ENCODE results near the gene CTSF. TPM values are rescaled to one million over a fixed set of nuclear protein-coding genes. Genes with fewer than 3 reads are reported as not detected.
A peak's percentile ranks its signal among the peaks of the same experiment; 100 is the strongest.

The CTSF gene
- total and polyA plus RNA-seq, 2 of the 13 experiments (the other 11 are each of a cell fraction or from before 2014, with no cell fraction given): not detected

- TF ChIP-seq FIP1L1 (IDR thresholded peaks at IDR 0.05; ENCODE audit: borderline replicate concordance, insufficient read depth, low read depth, low read length) (no peak), ZFY (CRISPR knock-in tag; IDR thresholded peaks at IDR 0.05) (peak; percentile 98), SNAI1 (CRISPR knock-in tag; IDR thresholded peaks at IDR 0.05; ENCODE audit: borderline replicate concordance) (no peak), RAD21 (CRISPR knock-in tag; IDR thresholded peaks at IDR 0.05) (peak; percentile 32; the same call in 1 of the 2 replicates), MAX (IDR thresholded peaks at IDR 0.05) (no peak; the same call in none of the 2 replicates), ZNF276 (CRISPR knock-in tag; IDR thresholded peaks at IDR 0.05; ENCODE audit: low read depth) (no peak), RNF2 (conservative IDR thresholded peaks at IDR 0.05; ENCODE audit: low read depth) (peak; percentile 65), MEF2D (CRISPR knock-in tag; IDR thresholded peaks at IDR 0.05) (no peak), ZKSCAN5 (CRISPR knock-in tag; IDR thresholded peaks at IDR 0.05) (no peak), ZNF530 (CRISPR knock-in tag; IDR thresholded peaks at IDR 0.05; ENCODE audit: low read depth) (no peak), ATF2 (CRISPR knock-in tag; IDR thresholded peaks at IDR 0.05) (no peak; the same call in 1 of the 2 replicates), ZNF329 (CRISPR knock-in tag; IDR thresholded peaks at IDR 0.05; ENCODE audit: low read depth) (no peak), ZBTB3 (CRISPR knock-in tag; IDR thresholded peaks at IDR 0.05; ENCODE audit: borderline replicate concordance, low read depth) (no peak), CENPT (CRISPR knock-in tag; IDR thresholded peaks at IDR 0.05; ENCODE audit: low read depth) (no peak), GABPA (IDR thresholded peaks at IDR 0.05; ENCODE audit: low read depth, low read length) (peak; percentile 41), GABPA (CRISPR knock-in tag; IDR thresholded peaks at IDR 0.05; ENCODE audit: low read depth) (peak; percentile 65), KDM1A (CRISPR knock-in tag; IDR thresholded peaks at IDR 0.05) (no peak), TRAFD1 (CRISPR knock-in tag; IDR thresholded peaks at IDR 0.05; ENCODE audit: borderline replicate concordance) (no peak), ARNT2 (CRISPR knock-in tag; IDR thresholded peaks at IDR 0.05; ENCODE audit: low read depth) (no peak), HMGA1 (CRISPR knock-in tag; conservative IDR thresholded peaks at IDR 0.05) (no peak), ZNF12 (CRISPR knock-in tag; IDR thresholded peaks at IDR 0.05) (no peak), ZNF839 (CRISPR knock-in tag; IDR thresholded peaks at IDR 0.05; ENCODE audit: borderline replicate concordance) (no peak; the same call in 1 of the 2 replicates), SMAD1 (CRISPR knock-in tag; IDR thresholded peaks at IDR 0.05; ENCODE audit: borderline replicate concordance, low read depth) (peak; percentile 64; the same call in 1 of the 2 replicates), IRF9 (CRISPR knock-in tag; IDR thresholded peaks at IDR 0.05; ENCODE audit: borderline replicate concordance) (peak; percentile 65; the same call in 1 of the 2 replicates), TEAD3 (CRISPR knock-in tag; optimal IDR thresholded peaks at IDR 0.05; ENCODE audit: borderline replicate concordance) (peak; percentile 18)
Observed at GRCh38 chr11:66545701-66546367, 22.6 kb downstream of the CTSF start, which contains the start of gene ZDHHC24 (continued).
